Measurements from ENCODE around the gene PRR33.
"Not testable (repeated sequence)": the region's sequence is repeated elsewhere in the genome, so short reads cannot be mapped to it uniquely, and the experiment has no call there.

PRR33 gene

GRCh38 chr11:1874441-1875092 lies 17.1 kb downstream of the PRR33 start:
- DNase-seq = not testable (repeated sequence)

- DNase-seq = not testable (repeated sequence)
These were observed 17.9 kb downstream of the PRR33 start for GRCh38 chr11:1873813-1874150.

- DNase-seq = no peak
These were observed 18.5 kb downstream of the PRR33 start for GRCh38 chr11:1873048-1873812.

GRCh38 chr11:1872267-1872985 lies 19.3 kb downstream of the PRR33 start:
- no peak for DNase-seq

GRCh38 chr11:1871531-1871930 lies 20.2 kb downstream of the PRR33 start:
- no peak for DNase-seq

- DNase-seq = peak; percentile 46
These were observed 20.8 kb downstream of the PRR33 start for GRCh38 chr11:1870721-1871466.

- DNase-seq = no peak
These were observed 21.4 kb downstream of the PRR33 start for GRCh38 chr11:1870326-1870696.

GRCh38 chr11:1869427-1870325 lies 22.0 kb downstream of the PRR33 start:
- no peak for DNase-seq

GRCh38 chr11:1868636-1869291 lies 22.9 kb downstream of the PRR33 start:
- no peak for DNase-seq

GRCh38 chr11:1868056-1868635 lies 23.5 kb downstream of the PRR33 start:
- DNase-seq = no peak

GRCh38 chr11:1867381-1867780 lies 24.3 kb downstream of the PRR33 start:
- no peak for DNase-seq

- DNase-seq = no peak
These were observed 24.9 kb downstream of the PRR33 start for GRCh38 chr11:1866776-1867175.

- DNase-seq = no peak
These were observed 25.5 kb downstream of the PRR33 start for GRCh38 chr11:1866226-1866625.

GRCh38 chr11:1864831-1865665 lies 26.6 kb downstream of the PRR33 start:
- DNase-seq = no peak

GRCh38 chr11:1864231-1864630 lies 27.5 kb downstream of the PRR33 start:
- DNase-seq = no peak

GRCh38 chr11:1863352-1864216 lies 28.1 kb downstream of the PRR33 start:
- no peak for DNase-seq

- DNase-seq = no peak
These were observed 28.9 kb downstream of the PRR33 start for GRCh38 chr11:1862588-1863351.

Data from activated effector memory CD4-positive, alpha-beta T cell treated with Interleukin-2 at 50 U/mL for 16 hours (primary cell).